ENCODE results near the gene ANKRD11.

DNA sequence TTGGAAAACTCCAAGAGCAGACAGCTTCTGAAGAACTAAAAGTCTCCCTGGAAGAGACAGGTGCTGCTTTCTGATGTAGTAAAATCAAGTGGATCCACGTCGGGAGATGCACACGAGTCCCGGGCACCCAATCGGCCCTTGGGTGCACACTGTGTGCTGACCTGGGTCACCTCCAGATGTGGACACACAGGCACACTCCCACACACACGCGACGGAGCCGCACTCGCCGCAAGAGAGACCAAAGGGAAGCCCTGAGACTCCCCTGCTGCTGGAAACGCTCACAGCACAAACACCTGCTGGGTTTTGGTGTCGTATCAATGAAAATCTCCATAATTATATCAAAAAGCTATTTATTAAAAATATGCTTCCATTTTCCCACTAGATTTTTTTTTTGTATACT lies 94.2 kb downstream of the ANKRD11 start:
- TF ChIP-seq, protein P1, sequence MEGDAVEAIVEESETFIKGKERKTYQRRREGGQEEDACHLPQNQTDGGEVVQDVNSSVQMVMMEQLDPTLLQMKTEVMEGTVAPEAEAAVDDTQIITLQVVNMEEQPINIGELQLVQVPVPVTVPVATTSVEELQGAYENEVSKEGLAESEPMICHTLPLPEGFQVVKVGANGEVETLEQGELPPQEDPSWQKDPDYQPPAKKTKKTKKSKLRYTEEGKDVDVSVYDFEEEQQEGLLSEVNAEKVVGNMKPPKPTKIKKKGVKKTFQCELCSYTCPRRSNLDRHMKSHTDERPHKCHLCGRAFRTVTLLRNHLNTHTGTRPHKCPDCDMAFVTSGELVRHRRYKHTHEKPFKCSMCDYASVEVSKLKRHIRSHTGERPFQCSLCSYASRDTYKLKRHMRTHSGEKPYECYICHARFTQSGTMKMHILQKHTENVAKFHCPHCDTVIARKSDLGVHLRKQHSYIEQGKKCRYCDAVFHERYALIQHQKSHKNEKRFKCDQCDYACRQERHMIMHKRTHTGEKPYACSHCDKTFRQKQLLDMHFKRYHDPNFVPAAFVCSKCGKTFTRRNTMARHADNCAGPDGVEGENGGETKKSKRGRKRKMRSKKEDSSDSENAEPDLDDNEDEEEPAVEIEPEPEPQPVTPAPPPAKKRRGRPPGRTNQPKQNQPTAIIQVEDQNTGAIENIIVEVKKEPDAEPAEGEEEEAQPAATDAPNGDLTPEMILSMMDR (IDR thresholded peaks at IDR 0.05), result no peak
- TF ChIP-seq POLR2A (IDR thresholded peaks at IDR 0.05) (no peak), POLR2AphosphoS5 (IDR thresholded peaks at IDR 0.05) (no peak)
